ENCODE measurements around the gene PRR30.

Gene PRR30

DNA sequence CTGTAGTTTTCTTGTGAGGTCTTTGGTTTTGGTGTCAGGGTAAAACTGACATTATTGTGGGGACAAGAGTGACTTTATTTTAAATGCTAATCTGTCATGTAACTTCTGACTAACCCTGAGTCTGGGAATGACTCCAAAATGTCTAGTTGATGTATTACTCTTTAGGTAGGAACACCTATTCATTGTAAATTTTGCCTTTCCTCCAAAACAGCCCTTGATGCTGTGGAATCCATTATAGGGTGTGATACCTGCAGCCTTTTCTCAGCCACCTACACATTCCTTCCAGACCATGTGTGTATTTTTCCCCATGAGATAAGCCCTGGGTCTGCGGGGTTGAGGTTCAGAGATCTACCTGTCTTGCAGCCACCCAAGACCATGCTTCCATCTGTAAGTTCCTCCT is 4.1 kb upstream of the PRR30 start:
- Histone ChIP-seq H3K36me3 (ENCODE audit: control insufficient read depth, insufficient read depth, low read length) (no peaks in the 10 kb centered on the region), H3K9me3 (ENCODE audit: control insufficient read depth, low read length) (no peaks in the 10 kb centered on the region), H3K4me1 (ENCODE audit: control insufficient read depth, insufficient read depth, low read length) (no peaks in the 10 kb centered on the region), H3K27ac (ENCODE audit: insufficient read depth, low read depth, low read length, poor library complexity, severe bottlenecking) (no peak overlapping the region), H3K4me3 (ENCODE audit: insufficient read depth, low read depth, low read length) (no peak overlapping the region), H3K27me3 (ENCODE audit: control insufficient read depth, insufficient read depth, low read length, poor library complexity, severe bottlenecking) (no peaks in the 10 kb centered on the region)
- WGBS, 2 experiments, result 90 to 93% methylated on average over 1 of the region's 1 CpG

DNA sequence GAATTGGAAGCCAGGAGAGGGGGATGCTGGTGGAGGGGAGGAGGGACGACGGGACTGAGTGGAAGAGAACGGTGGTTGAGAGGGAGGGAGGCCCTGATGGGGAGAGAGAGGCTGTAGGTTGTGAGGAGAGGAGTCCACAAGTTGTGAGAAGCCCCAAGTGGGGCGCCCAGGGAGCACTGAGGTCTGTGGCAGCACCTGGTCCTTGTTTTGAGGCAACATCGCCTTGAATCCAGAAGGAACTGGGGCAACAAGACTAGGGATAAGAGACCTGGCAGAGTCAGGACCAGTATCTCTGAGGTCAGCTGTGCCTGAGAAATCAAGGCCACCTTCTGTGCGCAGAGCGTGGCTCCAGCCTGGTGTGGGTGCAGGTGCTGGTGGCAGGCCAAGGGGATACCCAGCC is 1.1 kb downstream of the PRR30 start:
- Histone ChIP-seq H3K9me3 (ENCODE audit: control insufficient read depth, low read length) (no peaks in the 10 kb centered on the region), H3K27ac (ENCODE audit: insufficient read depth, low read depth, low read length, poor library complexity, severe bottlenecking) (no peak overlapping the region), H3K27me3 (ENCODE audit: control insufficient read depth, insufficient read depth, low read length, poor library complexity, severe bottlenecking) (no peaks in the 10 kb centered on the region), H3K4me1 (ENCODE audit: control insufficient read depth, insufficient read depth, low read length) (peaks cover 5% of the 10 kb centered on the region), H3K36me3 (ENCODE audit: control insufficient read depth, insufficient read depth, low read length) (no peaks in the 10 kb centered on the region), H3K4me3 (ENCODE audit: insufficient read depth, low read depth, low read length) (no peak overlapping the region)
- WGBS, 2 experiments, result 87 to 90% methylated on average over 7 of the region's 7 CpGs

DNA sequence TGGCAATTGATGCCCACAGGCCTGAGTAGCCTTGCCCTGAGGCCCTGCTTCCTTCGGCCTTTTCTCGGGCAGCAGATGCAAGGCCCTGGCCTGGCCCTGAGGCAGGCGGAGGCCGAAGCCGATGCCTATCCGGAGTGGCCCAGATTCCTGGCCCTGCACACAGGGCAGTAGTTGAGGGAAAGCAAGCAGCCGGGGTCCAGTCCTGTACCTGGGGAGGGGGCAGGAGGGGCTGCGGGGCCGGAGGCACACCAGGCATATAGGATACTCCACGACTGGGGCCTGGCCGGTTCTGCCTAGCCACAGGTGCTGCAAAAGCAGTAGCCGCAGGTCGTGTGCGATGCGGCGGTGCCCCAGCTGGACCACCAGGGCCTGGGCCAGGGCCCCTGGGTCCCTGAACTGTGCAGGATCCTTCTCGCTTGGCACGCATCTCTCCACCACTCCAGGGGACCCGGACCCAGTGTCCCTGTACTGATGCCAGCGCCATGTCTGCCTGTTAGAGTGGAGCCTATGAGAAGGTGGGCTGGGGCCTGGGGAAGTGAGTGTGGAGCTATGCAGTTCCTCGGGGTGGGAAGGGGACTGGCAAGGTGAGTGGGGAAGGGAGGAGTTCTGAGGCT is 1.8 kb downstream of the PRR30 start:
- Histone ChIP-seq H3K27me3 (ENCODE audit: control insufficient read depth, insufficient read depth, low read length, poor library complexity, severe bottlenecking) (no peaks in the 10 kb centered on the region), H3K4me1 (ENCODE audit: control insufficient read depth, insufficient read depth, low read length) (peaks cover 6% of the 10 kb centered on the region), H3K9me3 (ENCODE audit: control insufficient read depth, low read length) (no peaks in the 10 kb centered on the region), H3K27ac (ENCODE audit: insufficient read depth, low read depth, low read length, poor library complexity, severe bottlenecking) (no peak overlapping the region), H3K4me3 (ENCODE audit: insufficient read depth, low read depth, low read length) (no peak overlapping the region), H3K36me3 (ENCODE audit: control insufficient read depth, insufficient read depth, low read length) (peaks cover 2% of the 10 kb centered on the region)
- WGBS, 2 experiments, result 94 to 95% methylated on average over 21 of the region's 21 CpGs

GRCh38 chr2:27136751-27137150 is 2.5 kb downstream of the PRR30 start:
- Histone ChIP-seq H3K9me3 (ENCODE audit: control insufficient read depth, low read length) (no peaks in the 10 kb centered on the region), H3K36me3 (ENCODE audit: control insufficient read depth, insufficient read depth, low read length) (peaks cover 9% of the 10 kb centered on the region), H3K27me3 (ENCODE audit: control insufficient read depth, insufficient read depth, low read length, poor library complexity, severe bottlenecking) (no peaks in the 10 kb centered on the region), H3K4me3 (ENCODE audit: insufficient read depth, low read depth, low read length) (no peak overlapping the region), H3K4me1 (ENCODE audit: control insufficient read depth, insufficient read depth, low read length) (peaks cover 6% of the 10 kb centered on the region), H3K27ac (ENCODE audit: insufficient read depth, low read depth, low read length, poor library complexity, severe bottlenecking) (no peak overlapping the region)
- 92 to 95% methylated on average over 7 of the region's 7 CpGs for WGBS, 2 experiments

GRCh38 chr2:27135478-27135955 is 3.7 kb downstream of the PRR30 start:
- 93 to 95% methylated on average over 12 of the region's 12 CpGs for WGBS, 2 experiments
- peaks cover 12% of the 10 kb centered on the region for H3K36me3 ChIP-seq (ENCODE audit: control insufficient read depth, insufficient read depth, low read length)
- H3K27ac ChIP-seq (ENCODE audit: insufficient read depth, low read depth, low read length, poor library complexity, severe bottlenecking), result no peak overlapping the region
- no peaks in the 10 kb centered on the region for H3K27me3 ChIP-seq (ENCODE audit: control insufficient read depth, insufficient read depth, low read length, poor library complexity, severe bottlenecking)
- no peaks in the 10 kb centered on the region for H3K9me3 ChIP-seq (ENCODE audit: control insufficient read depth, low read length)
- H3K4me1 ChIP-seq (ENCODE audit: control insufficient read depth, insufficient read depth, low read length), result peaks cover 6% of the 10 kb centered on the region
- H3K4me3 ChIP-seq (ENCODE audit: insufficient read depth, low read depth, low read length), result no peak overlapping the region

- Histone ChIP-seq H3K27me3 (ENCODE audit: control insufficient read depth, insufficient read depth, low read length, poor library complexity, severe bottlenecking) (no peaks in the 10 kb centered on the region), H3K4me1 (ENCODE audit: control insufficient read depth, insufficient read depth, low read length) (peaks cover 6% of the 10 kb centered on the region), H3K9me3 (ENCODE audit: control insufficient read depth, low read length) (no peaks in the 10 kb centered on the region), H3K4me3 (ENCODE audit: insufficient read depth, low read depth, low read length) (peak overlapping the region; percentile 99), H3K27ac (ENCODE audit: insufficient read depth, low read depth, low read length, poor library complexity, severe bottlenecking) (no peak overlapping the region), H3K36me3 (ENCODE audit: control insufficient read depth, insufficient read depth, low read length) (peaks cover 12% of the 10 kb centered on the region)
- WGBS, 2 experiments, result 55% methylated on average over 33 of the region's 33 CpGs
Measured at GRCh38 chr2:27134781-27135477, 4.3 kb downstream of the PRR30 start.

DNA sequence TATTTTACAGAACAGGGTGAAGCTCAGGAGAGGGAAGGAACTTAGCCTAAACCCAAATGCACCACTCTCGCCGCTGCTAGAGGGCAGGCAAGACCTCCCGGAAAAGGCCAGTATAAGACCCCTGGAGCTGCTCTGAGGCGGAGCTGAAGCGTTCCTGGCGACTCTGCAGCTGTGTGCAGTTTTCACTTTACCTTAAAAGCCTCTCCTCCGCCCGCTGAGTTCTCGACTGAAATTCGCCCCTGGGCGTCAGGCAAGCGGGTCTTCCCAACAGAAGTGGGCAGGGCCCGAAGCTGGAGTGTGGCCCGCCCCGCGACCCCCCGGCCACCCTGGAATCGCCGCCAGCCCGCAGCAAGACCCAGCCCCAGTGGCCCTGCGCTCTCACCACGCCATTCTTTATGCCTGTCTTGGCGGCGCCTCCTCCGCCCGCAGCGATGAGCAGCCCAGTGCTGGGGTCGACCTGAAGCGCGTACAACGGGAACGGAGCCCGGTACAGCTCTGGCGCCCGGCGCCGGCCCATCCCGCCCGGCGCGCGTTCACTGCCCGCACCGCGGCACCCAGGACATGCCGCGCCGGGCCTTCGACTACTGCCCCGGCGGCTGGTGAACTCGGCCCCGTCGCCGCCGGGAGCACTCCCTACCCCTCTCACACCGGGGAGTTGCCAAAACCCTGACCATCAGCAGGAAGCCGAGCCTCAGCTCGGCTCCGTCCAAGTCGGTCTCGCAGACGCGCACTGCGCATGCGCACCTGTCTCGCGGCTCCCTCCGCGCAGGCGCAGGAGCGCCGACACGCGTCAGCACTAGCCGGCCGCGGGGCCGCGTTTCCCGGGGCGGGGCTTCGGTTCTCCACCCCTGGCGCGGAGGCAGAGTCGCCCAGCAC is 5.1 kb downstream of the PRR30 start, which contains the start of gene PREB:
Gene PREB (minus strand): TSS at position 732 of the 876 bp plus-strand sequence. CDS start 215 bp downstream, at position 517.
- H3K36me3 ChIP-seq (ENCODE audit: control insufficient read depth, insufficient read depth, low read length), result peaks cover 12% of the 10 kb centered on the region
- 0% methylated on average over 86 of the region's 86 CpGs for WGBS, 2 experiments
- no peaks in the 10 kb centered on the region for H3K9me3 ChIP-seq (ENCODE audit: control insufficient read depth, low read length)
- H3K27me3 ChIP-seq (ENCODE audit: control insufficient read depth, insufficient read depth, low read length, poor library complexity, severe bottlenecking), result no peaks in the 10 kb centered on the region
- peaks cover 6% of the 10 kb centered on the region for H3K4me1 ChIP-seq (ENCODE audit: control insufficient read depth, insufficient read depth, low read length)
- H3K4me3 ChIP-seq (ENCODE audit: insufficient read depth, low read depth, low read length), result peak within 1 kb of the TSS; percentile 99
- peak within 1 kb of the TSS; percentile 36 for H3K27ac ChIP-seq (ENCODE audit: insufficient read depth, low read depth, low read length, poor library complexity, severe bottlenecking)

- WGBS, 2 experiments, result 57 to 60% methylated on average over 14 of the region's 14 CpGs
- no peaks in the 10 kb centered on the region for H3K9me3 ChIP-seq (ENCODE audit: control insufficient read depth, low read length)
Measured at GRCh38 chr2:27133195-27133875, 5.9 kb downstream of the PRR30 start.

DNA sequence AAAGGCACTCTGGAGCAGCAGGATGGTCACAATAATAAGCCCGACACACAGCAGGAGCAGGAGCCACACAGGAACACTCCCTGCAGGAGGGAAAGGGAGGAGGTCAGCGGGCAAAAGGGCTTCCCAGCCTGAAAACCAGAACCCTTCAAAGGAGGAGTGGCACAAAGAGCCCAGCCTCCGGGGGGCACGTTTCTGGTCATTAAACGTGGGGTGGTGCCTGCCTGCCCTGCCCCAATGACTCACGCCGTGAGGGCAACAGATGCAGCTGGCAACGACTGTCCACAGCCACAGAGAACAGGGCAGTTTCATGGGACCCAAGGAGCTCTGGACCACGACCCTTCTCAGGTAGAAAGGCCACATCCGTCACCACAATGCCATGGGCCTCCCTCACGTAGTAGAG is 7.8 kb downstream of the PRR30 start:
- peaks cover 12% of the 10 kb centered on the region for H3K36me3 ChIP-seq (ENCODE audit: control insufficient read depth, insufficient read depth, low read length)
- no peak overlapping the region for H3K4me3 ChIP-seq (ENCODE audit: insufficient read depth, low read depth, low read length)
- WGBS, 2 experiments, result 93 to 94% methylated on average over 11 of the region's 11 CpGs
- H3K4me1 ChIP-seq (ENCODE audit: control insufficient read depth, insufficient read depth, low read length), result peaks cover 6% of the 10 kb centered on the region
- no peak overlapping the region for H3K27ac ChIP-seq (ENCODE audit: insufficient read depth, low read depth, low read length, poor library complexity, severe bottlenecking)
- no peaks in the 10 kb centered on the region for H3K27me3 ChIP-seq (ENCODE audit: control insufficient read depth, insufficient read depth, low read length, poor library complexity, severe bottlenecking)
- no peaks in the 10 kb centered on the region for H3K9me3 ChIP-seq (ENCODE audit: control insufficient read depth, low read length)

More at GRCh38 chr2:27133195-27133875, 5.9 kb downstream of the PRR30 start:
- peaks cover 6% of the 10 kb centered on the region for H3K4me1 ChIP-seq (ENCODE audit: control insufficient read depth, insufficient read depth, low read length)
- H3K27ac ChIP-seq (ENCODE audit: insufficient read depth, low read depth, low read length, poor library complexity, severe bottlenecking), result no peak overlapping the region
- H3K4me3 ChIP-seq (ENCODE audit: insufficient read depth, low read depth, low read length), result peak overlapping the region; percentile 99
- H3K36me3 ChIP-seq (ENCODE audit: control insufficient read depth, insufficient read depth, low read length), result peaks cover 12% of the 10 kb centered on the region
- H3K27me3 ChIP-seq (ENCODE audit: control insufficient read depth, insufficient read depth, low read length, poor library complexity, severe bottlenecking), result no peaks in the 10 kb centered on the region
